Esophagus squamous epithelium (tissue), 4 donors: ENCODE data around the gene SPDYE3.

Experiments used
- CTCF ChIP-seq, 6 experiments: fragments of 450-650 bp in 4 of 6; fragments of 200-600 bp in 2 of 6; sonication (generic) in 2 of 6; IDR thresholded peaks; one replicate each; pipeline ENCODE4 v1.5.1; 2016 to 2019; ENCODE audit warnings: antibody characterized with exemption in 6 of 6, mild to moderate bottlenecking in 4 of 6, moderate library complexity in 4 of 6
- POLR2A ChIP-seq, 4 donors: fragments of 450-650 bp; IDR thresholded peaks; one replicate each; pipeline ENCODE4 v1.6.1; 2017; ENCODE audit warnings: antibody characterized with exemption in 4 of 4, mild to moderate bottlenecking in 4 of 4, moderate library complexity in 3 of 4

DNA sequence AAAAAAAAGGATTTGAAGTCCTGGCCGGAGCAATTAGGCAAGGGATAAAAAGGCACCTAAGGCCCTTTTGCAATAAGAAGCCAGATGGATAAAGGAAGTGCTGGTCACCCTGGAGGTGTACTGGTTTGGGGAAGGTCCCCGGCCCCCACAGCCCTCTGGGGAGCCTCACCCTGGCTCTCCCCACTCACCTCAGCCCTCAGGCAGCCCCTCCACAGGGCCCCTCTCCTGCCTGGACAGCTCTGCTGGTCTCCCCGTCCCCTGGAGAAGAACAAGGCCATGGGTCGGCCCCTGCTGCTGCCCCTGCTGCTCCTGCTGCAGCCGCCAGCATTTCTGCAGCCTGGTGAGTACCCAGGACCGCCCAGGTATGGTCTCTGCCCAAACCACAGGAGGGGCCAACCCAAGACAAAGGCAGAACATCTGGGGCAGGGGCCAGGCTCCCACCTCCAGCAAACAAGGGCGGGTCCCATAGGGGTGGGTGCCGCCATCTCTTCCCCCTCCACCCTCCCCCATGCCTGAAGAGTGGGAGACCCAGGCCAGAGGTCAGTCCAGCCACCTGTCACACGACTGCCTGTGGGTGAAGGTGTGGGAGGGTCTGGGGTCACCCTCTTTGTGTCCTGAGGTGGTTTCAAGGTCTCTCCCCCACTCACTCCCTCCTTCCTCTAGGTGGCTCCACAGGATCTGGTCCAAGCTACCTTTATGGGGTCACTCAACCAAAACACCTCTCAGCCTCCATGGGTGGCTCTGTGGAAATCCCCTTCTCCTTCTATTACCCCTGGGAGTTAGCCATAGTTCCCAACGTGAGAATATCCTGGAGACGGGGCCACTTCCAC lies 50.7 kb downstream of the SPDYE3 start, which contains the start of gene PILRB:
- TF ChIP-seq CTCF (IDR thresholded peaks at IDR 0.05) (no peak), POLR2A (IDR thresholded peaks at IDR 0.05) (no peak)
